HL-60 (cell line): ENCODE data around the gene OR4F16.
"Not testable (repeated sequence)": the region's sequence is repeated elsewhere in the genome, so short reads cannot be mapped to it uniquely, and the experiment has no call there.

ENCODE experiments used
- GABPA ChIP-seq: IDR thresholded peaks from 2 replicates; pipeline ENCODE4 v1.6.1; 2012; ENCODE audit warnings: low read depth
- POLR2AphosphoS5 ChIP-seq: IDR thresholded peaks from 2 replicates; pipeline ENCODE4 v1.6.1; 2012; ENCODE audit warnings: low read depth
- TF ChIP-seq, protein P1 (sequence below): IDR thresholded peaks from one replicate; pipeline ENCODE4 v1.5.1; 2011; ENCODE audit warnings: low read length, control low read depth, inconsistent platforms; ENCODE audit not compliant: insufficient read depth

- TF ChIP-seq, protein P1, sequence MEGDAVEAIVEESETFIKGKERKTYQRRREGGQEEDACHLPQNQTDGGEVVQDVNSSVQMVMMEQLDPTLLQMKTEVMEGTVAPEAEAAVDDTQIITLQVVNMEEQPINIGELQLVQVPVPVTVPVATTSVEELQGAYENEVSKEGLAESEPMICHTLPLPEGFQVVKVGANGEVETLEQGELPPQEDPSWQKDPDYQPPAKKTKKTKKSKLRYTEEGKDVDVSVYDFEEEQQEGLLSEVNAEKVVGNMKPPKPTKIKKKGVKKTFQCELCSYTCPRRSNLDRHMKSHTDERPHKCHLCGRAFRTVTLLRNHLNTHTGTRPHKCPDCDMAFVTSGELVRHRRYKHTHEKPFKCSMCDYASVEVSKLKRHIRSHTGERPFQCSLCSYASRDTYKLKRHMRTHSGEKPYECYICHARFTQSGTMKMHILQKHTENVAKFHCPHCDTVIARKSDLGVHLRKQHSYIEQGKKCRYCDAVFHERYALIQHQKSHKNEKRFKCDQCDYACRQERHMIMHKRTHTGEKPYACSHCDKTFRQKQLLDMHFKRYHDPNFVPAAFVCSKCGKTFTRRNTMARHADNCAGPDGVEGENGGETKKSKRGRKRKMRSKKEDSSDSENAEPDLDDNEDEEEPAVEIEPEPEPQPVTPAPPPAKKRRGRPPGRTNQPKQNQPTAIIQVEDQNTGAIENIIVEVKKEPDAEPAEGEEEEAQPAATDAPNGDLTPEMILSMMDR, result not testable (repeated sequence)
- TF ChIP-seq POLR2AphosphoS5, GABPA: not testable (repeated sequence)
Observed at GRCh38 chr1:686554-686953, at the start of gene OR4F16.
